GM19324 (cell line): ENCODE measurements around the gene DLG2.
A peak's percentile ranks its signal among the peaks of the same experiment; 100 is the strongest.

Experiments used
- ATAC-seq: cut with Tn5 transposase; IDR thresholded peaks from one replicate; pipeline ENCODE4 v1.9.1; 2021; ENCODE audit warnings: mild to moderate bottlenecking, moderate library complexity; ENCODE audit not compliant: unreplicated experiment, low FRiP score

Gene DLG2

GRCh38 chr11:84634309-84634708 is 992.8 kb downstream of the DLG2 start:
- ATAC-seq: no peak

GRCh38 chr11:84628871-84629620 is 998.1 kb downstream of the DLG2 start:
- ATAC-seq: no peak

GRCh38 chr11:84626256-84626655 is 1000.9 kb downstream of the DLG2 start:
- ATAC-seq: no peak

- no peak for ATAC-seq
Observed at GRCh38 chr11:84612645-84613044, 1014.5 kb downstream of the DLG2 start.

GRCh38 chr11:84608837-84609196 is 1018.3 kb downstream of the DLG2 start:
- no peak for ATAC-seq

- ATAC-seq: no peak
Observed at GRCh38 chr11:84607975-84608836, 1018.9 kb downstream of the DLG2 start.

GRCh38 chr11:84594602-84595001 is 1032.5 kb downstream of the DLG2 start:
- ATAC-seq: no peak

- ATAC-seq: no peak
Observed at GRCh38 chr11:84590106-84590505, 1037.0 kb downstream of the DLG2 start.

GRCh38 chr11:84588131-84588829 is 1038.9 kb downstream of the DLG2 start:
- no peak for ATAC-seq

- no peak for ATAC-seq
Observed at GRCh38 chr11:84583106-84583505, 1044.0 kb downstream of the DLG2 start.

- ATAC-seq: no peak
Observed at GRCh38 chr11:84581083-84581482, 1046.1 kb downstream of the DLG2 start.

- ATAC-seq: no peak
Observed at GRCh38 chr11:84580428-84580827, 1046.7 kb downstream of the DLG2 start.

GRCh38 chr11:84573868-84574267 is 1053.3 kb downstream of the DLG2 start:
- ATAC-seq: no peak

GRCh38 chr11:84566671-84567070 is 1060.5 kb downstream of the DLG2 start:
- ATAC-seq: no peak

- no peak for ATAC-seq
Observed at GRCh38 chr11:84564867-84565184, 1062.3 kb downstream of the DLG2 start.

- peak; percentile 62 for ATAC-seq
Observed at GRCh38 chr11:84564180-84564866, 1062.8 kb downstream of the DLG2 start.

GRCh38 chr11:84563356-84563755 is 1063.8 kb downstream of the DLG2 start:
- no peak for ATAC-seq

- ATAC-seq: no peak
Observed at GRCh38 chr11:84560206-84560605, 1066.9 kb downstream of the DLG2 start.

GRCh38 chr11:84558085-84558905 is 1068.8 kb downstream of the DLG2 start:
- peak; percentile 77 for ATAC-seq

- no peak for ATAC-seq
Observed at GRCh38 chr11:84552791-84553190, 1074.4 kb downstream of the DLG2 start.
